CD4-positive, CD25-positive, alpha-beta regulatory T cell (primary cell): ENCODE data around the gene CD209. TPM values are rescaled to one million over a fixed set of nuclear protein-coding genes. Genes with fewer than 3 reads are reported as not detected.

Source experiments
- ATAC-seq, 2 donors: fragments of 150-1000 bp; cut with Tn5 transposase; one replicate each; pipeline ENCODE4 v1.10.0; 2021; ENCODE audit warnings: low read depth in 2 of 2, moderate number of reproducible peaks in 2 of 2, moderate library complexity in 1 of 2
- DNase-seq, 3 donors: peaks; one replicate each; pipeline versions ENCODE4 v3.0.0 to v3.0.0-alpha.2; 2012 to 2022; ENCODE audit warnings: mixed read lengths in 1 of 3
- H3K27ac ChIP-seq: one replicate; pipeline ENCODE4 v1.7.0; 2013; ENCODE audit warnings: mild to moderate bottlenecking, low read length; ENCODE audit not compliant: insufficient read depth, poor library complexity, severe bottlenecking
- H3K27me3 ChIP-seq: one replicate; pipeline ENCODE4 v1.7.0; 2013; ENCODE audit warnings: low read length; ENCODE audit not compliant: control insufficient read depth, insufficient read depth
- H3K36me3 ChIP-seq: one replicate; pipeline ENCODE4 v1.7.0; 2013; ENCODE audit warnings: mild to moderate bottlenecking, low read length, moderate library complexity; ENCODE audit not compliant: control insufficient read depth, insufficient read depth
- H3K4me1 ChIP-seq: 2 replicates; pipeline ENCODE4 v1.7.0; 2013; ENCODE audit warnings: mild to moderate bottlenecking, low read length; ENCODE audit not compliant: insufficient read depth, control insufficient read depth, poor library complexity, severe bottlenecking
- H3K4me3 ChIP-seq: one replicate; pipeline ENCODE4 v1.7.0; 2013; ENCODE audit warnings: low read depth, mild to moderate bottlenecking, low read length, moderate library complexity
- H3K9me3 ChIP-seq, 2 experiments: 1 replicate in 1 of 2; 2 replicates in 1 of 2; pipeline ENCODE4 v1.7.0; 2013; ENCODE audit warnings: low read length in 2 of 2, mild to moderate bottlenecking in 1 of 2, moderate library complexity in 1 of 2; ENCODE audit not compliant: control insufficient read depth in 2 of 2
- H3K27ac Mint-ChIP-seq, 3 donors: one replicate each; pipeline ENCODE4 v1.8.0; 2020 to 2022; ENCODE audit warnings: mild to moderate bottlenecking in 3 of 3, mixed read lengths in 3 of 3, moderate library complexity in 2 of 3
- H3K27me3 Mint-ChIP-seq: one replicate; pipeline ENCODE4 v1.8.0; 2022; ENCODE audit warnings: mild to moderate bottlenecking, mixed read lengths
- H3K36me3 Mint-ChIP-seq: one replicate; pipeline ENCODE4 v1.8.0; 2020; ENCODE audit warnings: mixed read lengths
- H3K4me1 Mint-ChIP-seq, 4 donors: one replicate each; pipeline ENCODE4 v1.8.0; 2020 to 2022; ENCODE audit warnings: mixed read lengths in 4 of 4, mild to moderate bottlenecking in 1 of 4
- H3K4me3 Mint-ChIP-seq, 4 donors: one replicate each; pipeline ENCODE4 v1.8.0; 2020 to 2022; ENCODE audit warnings: mild to moderate bottlenecking in 4 of 4, mixed read lengths in 4 of 4, moderate library complexity in 3 of 4
- H3K9me3 Mint-ChIP-seq, 7 donors: one replicate each; pipeline ENCODE4 v1.8.0; 2020 to 2022; ENCODE audit warnings: mixed read lengths in 7 of 7, mild to moderate bottlenecking in 3 of 7, moderate library complexity in 2 of 7
- polyA plus RNA-seq, 4 donors: library from polyadenylated mRNA; unstranded; fragments of 300-500 nt; fragmentation: Illumina TruSeq; gene quantifications; one replicate each; pipeline ENCODE4 v1.2.3, GENCODE V29; 2021
- total RNA-seq: library from RNA; stranded (reverse); gene quantifications from one replicate; pipeline ENCODE4 v1.2.3, GENCODE V29; 2022

CD209 gene
- total and polyA plus RNA-seq, 5 donors from 2014 or later, result not detected

DNA sequence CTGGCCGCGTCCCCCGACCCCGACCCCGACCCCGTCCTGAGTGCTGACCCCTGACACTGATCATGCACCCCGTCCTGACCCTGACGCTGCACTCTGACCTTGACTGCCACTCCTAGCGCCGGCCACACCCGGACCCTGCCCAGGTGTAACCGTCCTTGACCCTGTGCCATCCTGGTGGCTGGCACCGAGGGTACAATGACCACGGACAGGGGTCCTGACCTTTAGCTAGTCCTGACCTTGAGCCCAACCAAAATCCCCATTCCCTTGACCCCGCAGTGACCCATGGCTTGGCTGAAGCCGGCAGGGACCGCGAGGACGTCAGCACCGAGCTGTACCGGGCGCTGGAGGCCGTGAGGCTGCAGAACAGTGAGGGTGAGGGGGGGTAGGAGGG, 41.6 kb upstream of the CD209 start:
- Mint-ChIP-seq H3K36me3 (no peaks in the 10 kb centered on the region), H3K4me3 (peak overlapping the region in 3 of 4 donors; percentile 43 to 62 (median 58)), H3K27ac (no peak overlapping the region), H3K27me3 (peaks cover 58% of the 10 kb centered on the region), H3K9me3 (peaks cover 0 to 5% (median 2%) of the 10 kb centered on the region in 7 donors), H3K4me1 (peaks cover 0 to 13% (median 0%) of the 10 kb centered on the region in 4 donors)
- no peak overlapping the region for H3K4me3 ChIP-seq
- H3K4me1 ChIP-seq, result peaks cover 7% of the 10 kb centered on the region
- peaks cover 0 to 4% of the 10 kb centered on the region in 2 experiments for H3K9me3 ChIP-seq
- no peaks in the 10 kb centered on the region for H3K36me3 ChIP-seq
- ATAC-seq, result no peak
- H3K27ac ChIP-seq, result no peak overlapping the region
- DNase-seq, result no peak
- H3K27me3 ChIP-seq, result peaks cover 4% of the 10 kb centered on the region

DNA sequence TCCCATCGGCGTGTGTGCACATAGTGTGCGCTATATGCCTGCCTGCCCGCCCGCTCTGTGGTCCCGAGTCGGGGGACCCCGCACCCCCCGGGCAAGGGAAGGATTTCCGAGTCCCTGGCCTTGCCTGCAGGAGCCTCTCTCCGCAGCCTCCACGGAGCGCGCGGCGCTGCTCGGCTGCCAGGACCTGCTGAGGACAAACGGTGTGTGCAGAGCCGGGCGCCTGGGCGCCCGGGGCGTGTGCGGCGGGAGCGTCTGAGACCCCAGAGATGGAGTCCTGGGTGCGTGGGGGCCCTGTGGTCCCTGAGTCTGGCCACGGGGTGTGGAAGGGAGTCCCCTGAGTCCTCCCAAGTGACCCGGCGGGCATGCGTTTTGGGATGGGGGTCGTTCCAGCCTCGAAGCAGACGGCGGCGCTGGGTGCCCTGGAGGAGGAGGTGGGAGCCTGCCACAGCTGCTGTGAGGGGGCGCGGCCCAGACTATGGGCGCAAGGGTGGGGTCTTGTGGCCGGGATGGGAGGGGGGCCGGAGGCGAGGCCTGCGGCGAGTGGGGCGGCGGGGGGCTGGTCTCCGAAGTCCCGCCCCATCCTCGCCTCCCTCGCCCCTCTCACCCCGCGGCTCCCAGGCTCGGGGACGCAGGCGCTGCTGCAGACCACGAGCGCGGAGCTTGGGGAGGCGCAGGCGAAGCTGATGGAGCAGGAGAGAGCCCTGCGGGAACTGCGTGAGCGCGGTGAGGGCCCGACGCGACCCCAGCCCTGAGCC, 41.0 kb upstream of the CD209 start:
- Mint-ChIP-seq H3K27ac (no peak overlapping the region), H3K27me3 (peaks cover 63% of the 10 kb centered on the region), H3K4me3 (no peak overlapping the region), H3K36me3 (no peaks in the 10 kb centered on the region), H3K4me1 (peaks cover 0 to 13% (median 0%) of the 10 kb centered on the region in 4 donors), H3K9me3 (peaks cover 0 to 5% (median 2%) of the 10 kb centered on the region in 7 donors)
- H3K27ac ChIP-seq, result no peak overlapping the region
- ATAC-seq (no peak), DNase-seq (no peak)
- H3K27me3 ChIP-seq, result peaks cover 6% of the 10 kb centered on the region
- H3K9me3 ChIP-seq, result peaks cover 0 to 2% of the 10 kb centered on the region in 2 experiments
- no peaks in the 10 kb centered on the region for H3K36me3 ChIP-seq
- no peak overlapping the region for H3K4me3 ChIP-seq
- peaks cover 7% of the 10 kb centered on the region for H3K4me1 ChIP-seq

DNA sequence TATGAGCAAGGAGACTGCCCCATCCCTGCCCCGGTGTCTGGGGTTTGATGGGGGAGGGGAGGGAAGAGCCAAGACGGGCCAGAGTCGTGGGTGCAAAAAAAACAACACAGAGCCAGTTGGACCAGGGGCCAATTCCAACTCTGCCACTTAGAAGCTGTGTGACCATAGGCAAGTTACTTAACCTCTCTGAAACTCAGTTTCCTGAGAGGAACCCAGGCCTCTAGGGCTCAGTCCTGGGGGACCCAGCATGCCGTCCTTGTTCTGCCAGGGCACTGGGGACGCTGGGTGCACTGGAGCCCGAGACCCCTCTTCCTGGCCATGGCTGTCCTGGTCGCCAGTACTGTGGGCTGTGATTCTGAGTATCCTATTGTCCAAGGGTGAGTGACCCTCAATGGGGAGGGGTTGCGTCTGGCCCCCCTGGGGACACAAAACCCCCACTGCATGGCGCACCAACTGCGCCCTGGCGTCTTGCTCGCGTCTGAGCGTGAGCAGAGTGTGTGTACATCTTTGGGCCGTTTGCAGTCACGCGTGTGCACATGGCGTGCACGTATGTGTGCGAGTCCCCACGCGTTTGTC, 40.4 kb upstream of the CD209 start:
- Histone ChIP-seq H3K9me3 (peaks cover 0 to 2% of the 10 kb centered on the region in 2 experiments), H3K4me3 (no peak overlapping the region), H3K4me1 (peaks cover 7% of the 10 kb centered on the region), H3K27me3 (peaks cover 7% of the 10 kb centered on the region), H3K27ac (no peak overlapping the region), H3K36me3 (no peaks in the 10 kb centered on the region)
- Mint-ChIP-seq H3K4me1 (peaks cover 0 to 13% (median 0%) of the 10 kb centered on the region in 4 donors), H3K9me3 (peaks cover 0 to 5% (median 2%) of the 10 kb centered on the region in 7 donors), H3K27me3 (peaks cover 70% of the 10 kb centered on the region), H3K36me3 (no peaks in the 10 kb centered on the region), H3K27ac (peak overlapping the region in 2 of 3 donors; percentile 38 to 74), H3K4me3 (peak overlapping the region in 2 of 4 donors; percentile 21 to 41)
- ATAC-seq, result no peak
- no peak for DNase-seq

DNA sequence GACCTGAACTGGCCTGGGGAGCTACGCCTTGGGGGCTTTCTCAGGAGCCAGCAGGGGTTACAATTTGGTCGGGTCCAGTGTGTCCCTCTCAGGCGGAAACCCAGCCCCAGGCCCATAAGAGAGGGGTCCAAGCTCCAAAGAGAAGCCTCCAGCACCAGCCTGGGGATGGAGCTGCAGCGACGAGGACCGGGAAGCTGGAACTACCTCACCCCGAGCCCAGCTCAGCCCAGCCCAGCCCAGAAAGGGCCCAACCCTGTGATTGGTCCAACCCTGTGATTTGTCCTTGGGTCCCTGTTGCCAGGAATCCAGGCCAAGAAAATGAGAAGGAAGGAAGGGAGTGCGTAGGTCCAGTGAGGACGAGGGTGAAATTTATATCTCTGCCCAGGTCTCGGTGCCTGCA, 39.8 kb upstream of the CD209 start:
- H3K27ac Mint-ChIP-seq, result peak overlapping the region in 2 of 3 donors; percentile 38 to 74

DNA sequence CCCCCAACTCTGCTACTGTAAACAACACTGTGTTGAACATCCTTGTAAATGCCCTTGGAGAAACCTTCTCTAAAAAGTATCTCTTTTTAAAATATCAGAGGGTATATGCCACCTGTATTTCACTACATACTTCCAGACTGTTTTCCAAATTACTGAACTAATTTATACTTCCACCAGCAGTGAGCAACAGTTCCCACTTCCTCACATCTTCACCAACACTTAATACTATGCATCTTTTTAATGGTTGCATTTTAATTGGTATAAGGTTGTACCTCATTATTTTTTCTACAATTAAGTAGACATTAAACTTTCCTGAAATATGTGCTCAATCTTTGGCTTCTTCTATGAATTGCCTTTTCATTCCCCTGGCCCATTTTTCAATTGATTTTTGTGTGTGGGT, 37.5 kb upstream of the CD209 start:
- Mint-ChIP-seq H3K4me1 (peaks cover 0 to 10% (median 0%) of the 10 kb centered on the region in 4 donors), H3K4me3 (no peak overlapping the region)
- ATAC-seq, result no peak

More for the DNA sequence above, 39.8 kb upstream of the CD209 start:
- Mint-ChIP-seq H3K9me3 (peaks cover 0 to 5% (median 2%) of the 10 kb centered on the region in 7 donors), H3K36me3 (no peaks in the 10 kb centered on the region), H3K4me1 (peaks cover 0 to 13% (median 0%) of the 10 kb centered on the region in 4 donors), H3K27me3 (peaks cover 72% of the 10 kb centered on the region), H3K4me3 (peak overlapping the region in 1 of 4 donors; percentile 21)
- no peak overlapping the region for H3K4me3 ChIP-seq
- DNase-seq (no peak), ATAC-seq (no peak)
- H3K9me3 ChIP-seq, result peaks cover 0 to 2% of the 10 kb centered on the region in 2 experiments
- no peak overlapping the region for H3K27ac ChIP-seq
- peaks cover 7% of the 10 kb centered on the region for H3K4me1 ChIP-seq
- H3K27me3 ChIP-seq, result peaks cover 7% of the 10 kb centered on the region
- no peaks in the 10 kb centered on the region for H3K36me3 ChIP-seq

DNA sequence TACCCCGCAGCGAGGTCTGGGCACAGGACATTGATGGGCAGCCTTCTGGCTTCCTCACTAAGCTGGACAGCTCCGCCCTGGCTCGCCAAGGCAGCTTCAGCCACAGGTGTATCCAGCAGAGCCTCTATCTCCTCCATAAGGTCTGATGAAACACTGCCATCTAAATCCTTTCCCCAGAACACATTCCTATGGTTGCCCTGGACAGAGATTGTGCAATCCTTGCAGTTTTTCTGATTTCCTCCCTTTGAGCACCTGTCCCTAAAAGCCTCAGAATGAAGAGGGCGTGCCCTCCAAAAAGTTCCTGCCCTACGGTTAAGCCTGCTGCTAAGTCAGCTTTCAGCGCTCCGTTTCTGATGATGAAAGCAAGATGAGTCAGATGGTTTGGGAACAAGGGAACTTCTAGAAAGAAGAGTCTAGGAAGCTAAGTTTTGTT, 36.7 kb upstream of the CD209 start:
- H3K4me1 ChIP-seq, result peaks cover 1% of the 10 kb centered on the region
- H3K4me3 ChIP-seq, result no peak overlapping the region
- ATAC-seq (no peak), DNase-seq (no peak)
- Mint-ChIP-seq H3K9me3 (peaks cover 0 to 5% (median 2%) of the 10 kb centered on the region in 7 donors), H3K36me3 (no peaks in the 10 kb centered on the region), H3K4me1 (peaks cover 0 to 6% (median 0%) of the 10 kb centered on the region in 4 donors), H3K27ac (no peak overlapping the region), H3K4me3 (no peak overlapping the region), H3K27me3 (peaks cover 59% of the 10 kb centered on the region)
- no peaks in the 10 kb centered on the region for H3K36me3 ChIP-seq
- H3K27me3 ChIP-seq, result peaks cover 7% of the 10 kb centered on the region
- H3K27ac ChIP-seq, result no peak overlapping the region
- peaks cover 0 to 2% of the 10 kb centered on the region in 2 experiments for H3K9me3 ChIP-seq

More for the DNA sequence above, 37.5 kb upstream of the CD209 start:
- peaks cover 7% of the 10 kb centered on the region for H3K4me1 ChIP-seq
- H3K27me3 Mint-ChIP-seq, result peaks cover 61% of the 10 kb centered on the region
- peaks cover 7% of the 10 kb centered on the region for H3K27me3 ChIP-seq
- no peaks in the 10 kb centered on the region for H3K36me3 ChIP-seq
- H3K9me3 ChIP-seq, result peaks cover 0 to 2% of the 10 kb centered on the region in 2 experiments
- H3K27ac Mint-ChIP-seq, result no peak overlapping the region
- no peaks in the 10 kb centered on the region for H3K36me3 Mint-ChIP-seq
- H3K27ac ChIP-seq, result no peak overlapping the region
- H3K4me3 ChIP-seq, result no peak overlapping the region
- H3K9me3 Mint-ChIP-seq, result peaks cover 0 to 5% (median 2%) of the 10 kb centered on the region in 7 donors
- DNase-seq, result no peak

DNA sequence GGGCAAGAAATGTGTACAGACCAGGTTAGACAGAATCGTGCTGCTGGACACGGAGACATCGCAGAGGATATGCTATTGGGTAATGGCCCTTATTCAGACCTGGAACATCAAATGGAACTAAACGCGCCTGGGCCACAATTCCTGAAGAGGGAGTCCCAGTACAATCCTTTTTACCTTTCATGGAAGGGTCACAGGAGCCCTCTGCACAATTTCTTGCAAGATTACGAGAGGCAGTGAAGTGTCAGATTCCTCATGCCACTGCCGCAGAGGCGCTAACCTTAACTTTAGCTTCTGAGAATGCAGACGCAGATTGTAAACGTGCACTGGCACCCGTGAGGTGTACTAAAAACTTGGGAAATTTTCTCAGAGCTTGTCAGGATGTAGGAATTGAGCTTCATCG, 33.8 kb upstream of the CD209 start:
- Mint-ChIP-seq H3K9me3 (peaks cover 0 to 5% (median 0%) of the 10 kb centered on the region in 7 donors), H3K4me1 (no peaks in the 10 kb centered on the region), H3K36me3 (no peaks in the 10 kb centered on the region), H3K4me3 (no peak overlapping the region), H3K27me3 (peaks cover 44% of the 10 kb centered on the region), H3K27ac (no peak overlapping the region)
- H3K4me3 ChIP-seq, result no peak overlapping the region
- no peak overlapping the region for H3K27ac ChIP-seq
- DNase-seq (no peak), ATAC-seq (no peak)
- no peaks in the 10 kb centered on the region for H3K36me3 ChIP-seq
- H3K27me3 ChIP-seq, result peaks cover 5% of the 10 kb centered on the region
- H3K4me1 ChIP-seq, result no peaks in the 10 kb centered on the region
- H3K9me3 ChIP-seq, result peaks cover 0 to 2% of the 10 kb centered on the region in 2 experiments
